Mammary epithelial cell (primary cell): ENCODE data around the gene C2CD2.

ENCODE experiments used
- CTCF ChIP-seq, 2 donors: IDR thresholded peaks in 1 of 2; conservative IDR thresholded peaks in 1 of 2; 2 replicates each; pipeline ENCODE4 v1.5.1; 2011 to 2012; ENCODE audit warnings: inconsistent platforms in 2 of 2, low read length in 2 of 2, mild to moderate bottlenecking in 2 of 2, control low read depth in 1 of 2, low read depth in 1 of 2; ENCODE audit not compliant: insufficient read depth in 1 of 2; ENCODE audit errors: extremely low read depth in 1 of 2
- EZH2 ChIP-seq: IDR thresholded peaks from 2 replicates; pipeline ENCODE4 v1.6.1; 2012; ENCODE audit warnings: low read length, inconsistent platforms, borderline replicate concordance

GRCh38 chr21:41887667-41888066, 66.2 kb downstream of the C2CD2 start:
- TF ChIP-seq CTCF (conservative IDR thresholded peaks at IDR 0.05 in 1 of 2, IDR thresholded peaks at IDR 0.05 in 1 of 2; ENCODE audit: extremely low read depth in 1 of 2, insufficient read depth in 1 of 2, low read depth in 1 of 2, low read length in 2 of 2) (no peak), EZH2 (no peak)
